Bladder microvascular endothelial cell (primary cell): ENCODE measurements around the gene MSS51. TPM values are rescaled to one million over a fixed set of nuclear protein-coding genes. Genes with fewer than 3 reads are reported as not detected.

ENCODE experiments used
- total RNA-seq: library from RNA; depleted of rRNA; stranded (reverse); fragments of >200 nt; gene quantifications from 2 replicates; pipeline ENCODE4 v1.2.3, GENCODE V29; 2014

Gene MSS51
- 0.49 and 1.4 TPM in 2 replicates for total RNA-seq

GRCh38 chr10:73433538-73433867, at the start of gene MSS51:
Gene MSS51, minus strand, starts transcription at chr10:73433561. Its CDS starts 5,277 bp downstream, at chr10:73428284.

GRCh38 chr10:73413528-73414229, 19.7 kb downstream of the MSS51 start, which contains the start of gene ANXA7:
Gene ANXA7, minus strand, starts transcription at chr10:73414058. Its CDS starts 13,202 bp downstream, at chr10:73400856.

Other genes with a start within 250 kb of the MSS51 start
- gene DNAJC9, start 186.3 kb downstream of the MSS51 start, total RNA-seq: 44.6 and 46.8 TPM in 2 replicates
- gene MRPS16, start 180.9 kb downstream of the MSS51 start, total RNA-seq: 47.4 and 48.0 TPM in 2 replicates
- gene CFAP70, start 74.7 kb downstream of the MSS51 start, total RNA-seq: 0.16 and 0.25 TPM in 2 replicates
- 56.3 and 77.1 TPM in 2 replicates for gene ANXA7, start 19.5 kb downstream of the MSS51 start, total RNA-seq
- gene PPP3CB, start 62.5 kb upstream of the MSS51 start, total RNA-seq: 10.5 and 22.8 TPM in 2 replicates
- 6.5 and 15.8 TPM in 2 replicates for gene USP54, start 157.8 kb upstream of the MSS51 start, total RNA-seq
- not detected in 2 replicates for gene MYOZ1, start 207.9 kb upstream of the MSS51 start, total RNA-seq
- under 0.01 TPM in 1 of 2 replicates, not detected in the other for gene SYNPO2L, start 222.5 kb upstream of the MSS51 start, total RNA-seq